Left lobe of liver (tissue), 2 donors: ENCODE results near the gene H1-8. TPM values are rescaled to one million over a fixed set of nuclear protein-coding genes. Genes with fewer than 3 reads are reported as not detected.
"Not testable (repeated sequence)": the region's sequence is repeated elsewhere in the genome, so short reads cannot be mapped to it uniquely, and the experiment has no call there.

Source experiments
- ATAC-seq: fragments of 200-7000 bp; cut with Tn5 transposase; one replicate; pipeline ENCODE4 v1.9.1; 2020; ENCODE audit warnings: mild to moderate bottlenecking, moderate library complexity
- DNase-seq: peaks from one replicate; pipeline ENCODE4 v3.0.0-alpha.2; 2020; ENCODE audit warnings: low spot score
- total RNA-seq: library from RNA; stranded (reverse); gene quantifications from one replicate; pipeline ENCODE4 v1.2.1, GENCODE V29; 2021
- donor health status: DM: no; HTN: no; CAD: no; lungs with moderate emphysema.
- donor health status: DM: no; HTN: yes; CAD: no.

Gene H1-8
- total RNA-seq = not detected

GRCh38 chr3:129543156-129543790, at the start of gene H1-8:
Gene H1-8 (plus strand): TSS chr3:129543175. CDS start chr3:129543219, 44 bp downstream.
- ATAC-seq (no peak), DNase-seq (no peak)

GRCh38 chr3:129493206-129493605, 49.8 kb upstream of the H1-8 start:
- no peak for ATAC-seq
- DNase-seq = no peak

- not testable (repeated sequence) for ATAC-seq, DNase-seq
Measured at GRCh38 chr3:129494499-129494898, 48.5 kb upstream of the H1-8 start.

- not testable (repeated sequence) for DNase-seq, ATAC-seq
Measured at GRCh38 chr3:129495006-129495639, 47.9 kb upstream of the H1-8 start.

GRCh38 chr3:129497876-129498275, 45.1 kb upstream of the H1-8 start:
- ATAC-seq, DNase-seq: not testable (repeated sequence)

- not testable (repeated sequence) for DNase-seq
- peak; percentile 47 for ATAC-seq
Measured at GRCh38 chr3:129498603-129499488, 44.1 kb upstream of the H1-8 start.

GRCh38 chr3:129499604-129500333, 43.2 kb upstream of the H1-8 start:
- not testable (repeated sequence) for DNase-seq
- ATAC-seq = peak; percentile 48

- DNase-seq (no peak), ATAC-seq (peak; percentile 61)
Measured at GRCh38 chr3:129500334-129500658, 42.7 kb upstream of the H1-8 start.

GRCh38 chr3:129501630-129502029, 41.3 kb upstream of the H1-8 start:
- no peak for ATAC-seq
- DNase-seq = no peak

GRCh38 chr3:129502641-129503408, 40.1 kb upstream of the H1-8 start:
- DNase-seq (no peak), ATAC-seq (no peak)

GRCh38 chr3:129503471-129504291, 39.3 kb upstream of the H1-8 start:
- no peak for ATAC-seq
- DNase-seq = no peak

GRCh38 chr3:129504471-129505100, 38.4 kb upstream of the H1-8 start:
- no peak for ATAC-seq
- no peak for DNase-seq

- ATAC-seq = no peak
- DNase-seq = no peak
Measured at GRCh38 chr3:129505341-129505740, 37.6 kb upstream of the H1-8 start.

GRCh38 chr3:129506231-129506742, 36.7 kb upstream of the H1-8 start:
- ATAC-seq = no peak
- DNase-seq = no peak

- ATAC-seq (no peak), DNase-seq (no peak)
Measured at GRCh38 chr3:129507181-129507831, 35.7 kb upstream of the H1-8 start.

GRCh38 chr3:129512595-129512994, 30.4 kb upstream of the H1-8 start:
- DNase-seq (no peak), ATAC-seq (no peak)

GRCh38 chr3:129513705-129514104, 29.3 kb upstream of the H1-8 start:
- no peak for DNase-seq

GRCh38 chr3:129514110-129514509, 28.9 kb upstream of the H1-8 start:
- ATAC-seq (no peak), DNase-seq (no peak)

More at GRCh38 chr3:129513705-129514104, 29.3 kb upstream of the H1-8 start:
- ATAC-seq = no peak
